Suprapubic skin (tissue), 4 donors: Measurements from ENCODE around the gene NTMT2.

ENCODE experiments used
- EP300 ChIP-seq: sonication (generic); formaldehyde crosslinking; IDR thresholded peaks from one replicate; pipeline ENCODE4 v1.6.1; 2017; ENCODE audit warnings: antibody characterized with exemption
- POLR2A ChIP-seq, 2 donors: fragments of 450-650 bp; IDR thresholded peaks; one replicate each; pipeline ENCODE4 v1.6.1; 2017; ENCODE audit warnings: antibody characterized with exemption in 2 of 2, mild to moderate bottlenecking in 2 of 2, moderate library complexity in 2 of 2
- POLR2AphosphoS5 ChIP-seq, 3 donors: sonication (generic); formaldehyde crosslinking; IDR thresholded peaks; one replicate each; pipeline ENCODE4 v1.6.1; 2017; ENCODE audit warnings: antibody characterized with exemption in 3 of 3
- TF ChIP-seq, protein P1 (sequence below), 2 donors: fragments of 200-600 bp in 1 of 2; fragments of 450-650 bp in 1 of 2; sonication (generic) in 1 of 2; IDR thresholded peaks; one replicate each; pipeline ENCODE4 v1.5.1; 2016 to 2019; ENCODE audit warnings: antibody characterized with exemption in 2 of 2, mild to moderate bottlenecking in 1 of 2, moderate library complexity in 1 of 2

DNA sequence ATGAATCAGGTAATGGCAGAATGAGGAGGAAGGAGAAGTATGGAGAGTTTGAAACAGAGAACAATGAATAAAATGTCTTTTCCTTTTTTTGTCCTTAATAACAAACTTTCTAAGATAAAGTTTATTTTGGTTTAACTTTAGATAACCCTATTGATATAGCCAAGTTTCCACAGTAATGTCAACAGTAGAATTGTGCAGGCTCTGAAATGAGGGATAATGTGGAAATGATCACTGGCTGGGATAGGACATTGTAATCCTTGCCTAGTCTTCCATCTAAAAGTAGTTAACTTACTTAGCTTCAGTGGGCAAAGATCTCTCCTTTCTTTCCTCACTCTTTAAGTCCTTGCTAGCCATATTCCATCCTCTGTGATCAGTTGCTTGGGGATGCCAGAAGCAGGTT, 52.8 kb downstream of the NTMT2 start:
- TF ChIP-seq, protein P1, sequence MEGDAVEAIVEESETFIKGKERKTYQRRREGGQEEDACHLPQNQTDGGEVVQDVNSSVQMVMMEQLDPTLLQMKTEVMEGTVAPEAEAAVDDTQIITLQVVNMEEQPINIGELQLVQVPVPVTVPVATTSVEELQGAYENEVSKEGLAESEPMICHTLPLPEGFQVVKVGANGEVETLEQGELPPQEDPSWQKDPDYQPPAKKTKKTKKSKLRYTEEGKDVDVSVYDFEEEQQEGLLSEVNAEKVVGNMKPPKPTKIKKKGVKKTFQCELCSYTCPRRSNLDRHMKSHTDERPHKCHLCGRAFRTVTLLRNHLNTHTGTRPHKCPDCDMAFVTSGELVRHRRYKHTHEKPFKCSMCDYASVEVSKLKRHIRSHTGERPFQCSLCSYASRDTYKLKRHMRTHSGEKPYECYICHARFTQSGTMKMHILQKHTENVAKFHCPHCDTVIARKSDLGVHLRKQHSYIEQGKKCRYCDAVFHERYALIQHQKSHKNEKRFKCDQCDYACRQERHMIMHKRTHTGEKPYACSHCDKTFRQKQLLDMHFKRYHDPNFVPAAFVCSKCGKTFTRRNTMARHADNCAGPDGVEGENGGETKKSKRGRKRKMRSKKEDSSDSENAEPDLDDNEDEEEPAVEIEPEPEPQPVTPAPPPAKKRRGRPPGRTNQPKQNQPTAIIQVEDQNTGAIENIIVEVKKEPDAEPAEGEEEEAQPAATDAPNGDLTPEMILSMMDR (IDR thresholded peaks at IDR 0.05), result no peak
- TF ChIP-seq POLR2A (IDR thresholded peaks at IDR 0.05), result no peak
- no peak for TF ChIP-seq POLR2AphosphoS5 (IDR thresholded peaks at IDR 0.05)
- TF ChIP-seq EP300, result no peak
